Measurements from ENCODE around the gene VCPKMT.
"Not testable (repeated sequence)": the region's sequence is repeated elsewhere in the genome, so short reads cannot be mapped to it uniquely, and the experiment has no call there.

The VCPKMT gene

DNA sequence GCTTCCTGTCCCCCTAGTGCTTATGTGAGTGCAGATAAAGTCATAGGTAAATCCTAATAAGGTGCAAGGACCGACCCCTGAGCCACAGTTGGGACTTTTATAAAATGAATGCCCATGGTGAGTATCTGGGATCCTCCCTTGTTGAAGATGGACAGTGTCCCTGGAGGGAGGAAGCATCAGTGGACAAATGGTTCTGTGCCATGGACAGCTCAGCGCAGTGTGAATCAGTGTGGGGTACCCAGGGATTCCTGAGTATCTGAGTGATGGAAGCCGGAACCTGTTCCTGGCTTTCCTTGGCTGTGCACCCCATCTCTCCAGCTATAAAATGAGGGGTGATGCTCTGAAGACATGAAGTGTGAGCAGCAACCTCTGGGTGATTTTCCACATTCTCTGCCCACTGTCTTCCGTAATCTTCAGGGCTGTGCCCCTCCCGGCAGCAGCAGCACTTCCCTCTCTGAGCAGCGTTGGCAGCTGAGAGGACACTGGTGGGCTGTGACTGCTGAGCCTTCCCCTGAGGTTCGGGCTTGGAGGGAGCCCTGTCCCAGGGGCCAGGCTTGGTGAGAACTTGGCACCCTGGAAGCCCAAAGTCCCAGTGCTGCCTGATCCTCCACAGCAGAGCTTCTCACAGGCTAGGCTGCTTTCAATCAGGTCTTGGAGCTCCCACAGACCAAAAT is 25.0 kb downstream of the VCPKMT start:
- no peak for DNase-seq

DNA sequence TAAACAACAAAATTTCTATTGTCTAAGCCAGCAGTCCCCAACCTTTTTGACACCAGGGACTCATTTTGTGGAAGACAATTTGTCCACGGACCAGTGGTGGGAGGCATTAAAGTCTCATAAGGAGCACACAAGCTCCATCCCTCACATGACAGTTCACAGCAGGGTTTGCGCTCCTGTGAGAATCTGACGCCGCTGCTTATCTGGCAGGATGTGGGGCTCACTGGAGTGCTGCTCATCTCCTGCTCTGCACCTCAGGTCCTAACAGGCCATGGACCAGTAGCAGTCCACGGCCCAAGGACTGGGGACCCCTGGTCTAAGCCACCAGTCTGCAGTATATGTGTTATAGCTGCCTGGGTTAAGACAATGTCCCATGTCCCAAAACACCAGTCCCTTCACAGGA is 27.2 kb downstream of the VCPKMT start:
- peak in 1 of 5 experiments; percentile 55 for DNase-seq

DNA sequence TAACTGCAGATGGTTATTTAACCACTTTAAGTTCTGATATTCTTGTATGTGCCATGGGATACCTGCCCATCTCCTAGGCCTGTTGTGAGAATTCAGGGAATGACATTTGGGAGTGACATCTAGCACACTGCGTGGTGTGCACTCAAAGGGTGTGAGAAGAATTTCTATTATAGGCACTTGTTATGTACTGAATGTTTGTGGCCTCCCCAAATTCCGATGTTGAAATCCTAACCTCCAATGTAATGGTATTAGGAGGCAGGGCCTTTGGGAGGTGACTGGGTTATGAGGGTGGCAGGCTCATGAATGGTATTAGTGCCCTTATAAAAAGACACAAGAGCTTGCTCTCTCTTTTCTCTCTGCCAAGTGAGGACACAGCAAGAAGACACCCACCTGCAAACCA is 27.6 kb downstream of the VCPKMT start:
- no peak for DNase-seq

DNA sequence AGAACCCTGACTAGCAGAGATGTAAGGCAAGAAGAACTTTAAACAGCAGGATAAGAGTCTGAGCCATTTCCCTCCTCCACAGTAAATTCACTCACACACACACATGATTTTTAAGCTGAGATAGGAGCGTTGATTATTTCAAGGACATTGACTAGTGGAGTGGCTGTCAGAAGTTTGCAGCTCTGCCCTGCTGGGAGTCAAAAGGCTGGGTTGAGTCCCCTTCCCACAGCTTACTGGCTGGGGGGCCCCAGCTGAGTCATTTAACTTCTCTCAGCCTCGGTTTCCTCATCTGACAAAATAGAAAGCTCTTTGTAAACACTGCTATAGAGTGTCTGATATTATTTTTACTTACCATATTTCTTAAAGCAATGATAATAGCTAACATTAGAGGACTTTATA is 28.3 kb downstream of the VCPKMT start:
- no peak for DNase-seq

DNA sequence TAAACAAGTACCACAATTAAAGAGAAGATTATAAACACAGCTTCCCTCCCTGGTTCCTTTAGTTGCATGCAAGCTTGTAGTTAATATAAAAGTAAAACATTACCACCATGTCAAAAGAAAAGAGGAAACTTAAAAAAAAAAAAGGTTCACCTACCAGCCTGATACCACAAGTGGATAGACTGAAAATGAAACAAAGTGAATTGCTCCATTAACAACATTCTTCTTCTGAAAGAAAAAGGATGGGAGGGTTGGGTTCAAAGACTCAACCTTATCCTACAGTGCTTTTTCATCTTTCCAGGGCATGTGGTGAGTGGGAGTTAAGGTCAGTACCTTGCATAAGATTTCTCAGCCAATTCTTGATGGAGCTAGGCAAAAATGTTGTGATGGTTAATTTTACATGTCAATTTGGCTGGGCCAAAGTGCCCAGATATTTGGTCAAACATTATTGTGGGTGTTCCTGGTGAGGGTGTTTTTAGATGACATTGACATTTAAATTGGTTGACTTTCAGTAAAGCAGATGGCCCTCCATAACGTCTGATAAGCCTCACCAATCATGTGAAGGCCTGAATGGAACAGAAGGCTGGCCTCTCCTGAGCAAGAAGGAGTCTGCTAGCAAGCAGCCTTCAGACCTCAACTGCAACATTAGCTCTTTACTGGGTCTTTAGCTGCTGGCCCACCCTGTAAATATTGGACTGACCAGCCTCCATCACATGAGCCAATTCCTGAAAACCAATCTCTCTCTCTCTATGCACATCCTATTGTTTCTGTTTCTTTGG is 28.8 kb downstream of the VCPKMT start:
- peak in 2 of 5 experiments; percentile 47 to 73 for DNase-seq

DNA sequence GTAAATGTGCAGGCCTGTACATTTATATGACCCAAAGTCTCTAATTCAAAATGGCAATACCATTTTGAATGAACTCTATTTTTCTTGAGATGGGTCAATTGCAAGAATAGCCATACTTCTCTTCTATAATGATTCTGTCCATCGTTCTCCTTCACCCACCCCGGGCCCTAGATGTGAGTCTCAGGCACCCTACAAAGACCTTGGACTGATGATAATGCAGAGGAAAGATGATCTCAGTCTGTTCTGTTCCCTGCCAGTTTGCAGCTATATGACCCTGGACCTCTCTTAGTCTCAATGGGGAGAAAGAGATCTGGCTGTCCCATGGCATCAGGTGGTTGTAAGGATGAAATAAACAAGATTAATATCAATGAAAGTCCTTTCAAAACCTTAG is 30.1 kb downstream of the VCPKMT start:
- no peak for DNase-seq

DNA sequence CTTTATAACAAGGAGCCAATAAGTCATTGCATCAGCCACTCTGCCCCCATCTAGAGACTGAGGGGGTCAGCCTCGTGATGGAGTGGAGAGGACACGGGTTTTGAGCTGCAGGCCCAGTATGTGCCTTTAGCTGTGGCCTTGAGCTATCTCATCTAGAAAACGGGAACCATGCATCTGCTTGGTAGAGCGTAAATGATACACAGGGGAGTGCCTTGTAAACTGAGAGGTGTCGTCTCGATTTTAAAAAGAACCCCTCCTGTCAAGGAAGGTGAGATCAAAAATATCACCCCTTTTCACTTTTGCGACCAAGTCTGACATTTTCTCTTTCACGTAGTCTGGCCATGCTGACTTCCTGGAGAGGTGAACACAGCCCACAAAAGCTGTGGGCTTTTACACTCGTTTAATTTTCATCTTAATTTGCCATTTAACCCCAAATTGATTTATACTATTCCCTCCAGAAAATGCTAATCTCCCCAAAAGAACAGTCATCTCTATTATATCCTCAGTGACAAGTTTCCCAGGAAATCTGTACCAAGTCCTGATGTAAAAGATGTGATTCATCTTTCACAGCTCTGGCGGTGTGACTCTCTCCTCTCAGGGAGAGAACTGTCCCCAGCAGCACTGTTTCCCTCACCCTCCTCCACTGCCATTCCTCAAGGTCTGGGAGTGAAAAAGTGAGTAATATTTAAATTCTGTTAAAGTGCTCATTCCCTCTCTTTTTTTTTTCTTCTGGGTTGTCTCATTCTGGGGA is 30.6 kb downstream of the VCPKMT start:
- peak in 2 of 5 experiments; percentile 41 to 44 for DNase-seq

DNA sequence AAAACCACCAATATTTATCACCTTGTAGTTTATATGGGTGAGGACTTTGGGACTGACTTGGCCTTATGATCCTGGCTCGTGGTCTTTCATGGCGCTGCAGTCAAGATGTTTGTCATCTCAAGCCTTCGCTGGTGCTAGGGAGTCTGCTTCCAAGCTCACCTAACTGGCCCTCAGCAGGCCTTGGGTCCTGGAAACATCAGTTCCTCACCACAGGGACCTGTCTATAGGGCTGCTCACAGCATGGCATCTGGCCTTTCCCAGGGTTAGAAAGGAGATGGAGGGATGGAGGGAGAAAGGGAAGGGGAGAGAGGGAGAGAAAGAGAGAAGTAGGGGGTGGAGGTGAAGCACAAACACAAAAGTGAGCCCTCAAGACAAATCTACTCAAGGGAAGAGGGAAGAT is 31.7 kb downstream of the VCPKMT start:
- DNase-seq, result no peak

DNA sequence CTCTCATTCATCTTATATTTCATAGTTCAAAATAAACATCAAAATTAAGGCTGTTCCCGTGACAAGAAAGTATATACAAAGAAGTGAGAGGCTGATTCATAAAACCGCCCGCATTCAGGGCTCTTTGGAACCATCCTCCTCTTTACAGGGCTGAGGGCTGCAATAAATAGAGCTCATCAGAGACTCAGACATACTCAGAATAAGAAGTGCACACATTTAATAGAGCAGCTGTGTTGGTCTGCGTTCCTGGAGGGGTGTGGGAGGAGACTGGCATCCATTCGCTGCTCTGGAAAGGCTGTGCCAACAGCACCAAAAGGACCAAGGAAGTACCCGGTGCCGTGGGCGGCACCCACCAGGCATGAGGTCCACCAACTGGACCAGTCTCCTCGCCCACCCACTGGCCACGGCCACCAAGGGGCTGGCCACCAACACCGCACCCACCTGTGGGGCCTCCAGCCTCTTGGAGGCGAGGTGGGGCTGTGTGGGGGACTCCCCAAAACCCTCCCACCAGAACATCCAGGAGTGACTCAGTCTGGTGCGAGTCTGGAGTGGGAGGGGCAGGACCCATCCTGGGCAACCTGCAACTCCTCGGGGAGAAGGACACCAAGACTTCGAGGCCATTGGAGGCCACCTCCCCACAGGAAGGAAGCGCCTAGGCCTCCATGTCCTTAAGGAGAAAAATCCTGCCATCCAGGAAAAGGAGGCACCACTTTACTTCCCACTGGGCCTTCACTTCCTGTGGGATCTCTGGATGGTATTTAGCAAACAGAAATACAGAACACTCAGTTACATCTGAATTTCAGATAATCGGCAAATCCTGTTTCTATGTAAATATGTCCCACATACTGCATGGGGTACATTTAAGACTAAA is 32.7 kb downstream of the VCPKMT start:
- peak in 4 of 5 experiments; percentile 31 to 56 (median 49) for DNase-seq

DNA sequence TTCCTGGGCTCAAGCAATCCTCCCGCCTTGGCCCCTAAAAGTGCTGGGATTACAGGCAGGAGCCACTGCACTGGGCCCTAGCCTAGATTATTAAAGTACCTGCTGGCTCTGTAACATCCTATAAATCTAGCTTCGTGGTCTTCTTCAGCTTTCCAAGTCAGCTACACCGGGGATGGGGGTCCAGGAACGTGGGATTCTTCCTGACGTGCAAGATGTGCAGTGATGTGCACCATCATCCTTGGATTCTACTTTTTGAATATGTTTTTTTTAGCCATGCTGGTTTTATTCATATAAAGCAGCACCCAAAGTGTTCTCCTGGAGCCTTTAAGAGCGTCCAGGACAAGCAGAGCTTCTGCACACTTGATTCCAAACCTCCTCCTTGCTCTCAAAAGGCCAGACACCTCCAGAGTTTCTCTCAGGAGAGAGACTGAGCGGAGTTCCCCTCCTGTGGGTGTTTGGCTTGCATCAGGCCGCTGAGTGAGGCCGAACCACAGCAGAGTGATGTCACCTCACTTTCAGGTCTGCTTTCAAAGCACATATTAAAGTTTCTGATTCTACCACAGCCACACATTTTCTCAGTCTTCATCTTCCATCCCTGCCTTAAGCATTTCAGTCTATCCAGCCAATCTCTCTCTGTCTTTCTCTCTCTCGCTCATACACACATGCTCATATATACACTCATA is 33.4 kb downstream of the VCPKMT start:
- peak; percentile 43 to 97 (median 78) for DNase-seq

DNA sequence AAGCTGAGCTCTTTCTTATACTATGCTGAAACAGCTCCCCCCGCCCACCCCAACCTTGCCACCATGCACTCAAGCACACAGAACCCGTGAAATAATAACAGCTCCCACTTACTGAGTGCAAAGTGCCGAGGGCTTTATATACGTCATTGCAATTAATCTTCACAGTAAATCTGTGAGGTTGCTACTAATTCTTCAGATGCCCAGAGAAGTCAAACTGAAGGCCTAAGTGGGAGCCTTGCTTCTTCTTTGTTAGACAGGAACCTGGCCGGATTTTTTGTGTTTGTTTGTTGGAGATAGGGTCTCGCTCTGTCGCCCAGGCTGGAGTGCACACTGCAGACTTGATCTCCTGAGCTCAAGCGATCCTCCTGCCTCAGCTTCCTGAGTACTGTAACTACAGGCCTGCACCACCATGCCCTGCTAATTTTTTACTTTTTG is 34.0 kb downstream of the VCPKMT start:
- DNase-seq, result peak in 4 of 5 experiments; percentile 52 to 92 (median 70)

DNA sequence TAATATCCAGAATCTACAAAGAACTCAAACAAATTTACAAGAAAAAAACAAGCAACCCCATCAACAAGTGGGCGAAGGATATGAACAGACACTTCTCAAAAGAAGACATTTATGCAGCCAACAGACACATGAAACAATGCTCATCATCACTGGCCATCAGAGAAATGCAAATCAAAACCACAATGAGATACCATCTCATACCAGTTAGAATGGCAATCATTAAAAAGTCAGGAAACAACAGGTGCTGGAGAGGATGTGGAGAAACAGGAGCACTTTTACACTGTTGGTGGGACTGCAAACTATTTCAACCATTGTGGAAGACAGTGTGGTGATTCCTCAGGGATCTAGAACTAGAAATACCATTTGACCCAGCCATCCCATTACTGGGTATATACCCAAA is 37.3 kb downstream of the VCPKMT start:
- DNase-seq, result not testable (repeated sequence)

DNA sequence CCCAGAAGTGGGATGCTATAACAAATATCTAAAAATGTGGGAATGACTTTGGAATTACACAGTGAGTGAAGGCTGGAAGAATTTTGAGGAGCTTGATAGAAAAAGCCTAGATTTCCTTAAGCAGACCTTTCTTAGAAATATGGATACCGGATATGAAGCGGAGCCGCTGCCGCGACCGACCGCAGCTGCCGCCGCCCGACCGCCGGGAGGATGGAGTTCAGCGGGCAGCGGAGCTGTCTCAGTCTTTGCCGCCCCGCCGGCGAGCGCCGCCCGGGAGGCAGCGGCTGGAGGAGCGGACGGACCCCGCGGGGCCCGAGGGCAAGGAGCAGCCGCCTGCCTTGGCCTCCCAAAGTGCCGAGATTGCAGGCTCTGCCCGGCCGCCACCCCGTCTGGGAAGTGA is 42.7 kb downstream of the VCPKMT start:
- DNase-seq, result not testable (repeated sequence)

DNA sequence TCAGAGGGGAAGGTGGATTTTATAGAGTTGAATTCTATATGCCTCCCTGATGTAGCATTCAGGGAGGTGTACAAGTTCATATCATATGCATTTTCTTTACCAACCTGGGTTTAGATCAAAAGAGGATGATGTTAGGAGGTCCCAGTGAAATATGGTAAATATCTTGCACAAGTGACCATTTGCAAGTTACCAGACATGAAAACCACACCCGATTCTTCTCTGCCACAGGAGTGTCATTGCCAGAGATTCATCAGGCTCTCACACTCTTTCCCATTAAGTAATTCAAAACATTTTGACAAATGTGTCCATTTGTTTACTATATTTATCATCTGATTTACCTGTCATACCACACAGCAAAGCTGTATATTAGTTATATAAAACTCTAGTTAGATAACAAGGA is 44.0 kb downstream of the VCPKMT start:
- DNase-seq, result no peak

DNA sequence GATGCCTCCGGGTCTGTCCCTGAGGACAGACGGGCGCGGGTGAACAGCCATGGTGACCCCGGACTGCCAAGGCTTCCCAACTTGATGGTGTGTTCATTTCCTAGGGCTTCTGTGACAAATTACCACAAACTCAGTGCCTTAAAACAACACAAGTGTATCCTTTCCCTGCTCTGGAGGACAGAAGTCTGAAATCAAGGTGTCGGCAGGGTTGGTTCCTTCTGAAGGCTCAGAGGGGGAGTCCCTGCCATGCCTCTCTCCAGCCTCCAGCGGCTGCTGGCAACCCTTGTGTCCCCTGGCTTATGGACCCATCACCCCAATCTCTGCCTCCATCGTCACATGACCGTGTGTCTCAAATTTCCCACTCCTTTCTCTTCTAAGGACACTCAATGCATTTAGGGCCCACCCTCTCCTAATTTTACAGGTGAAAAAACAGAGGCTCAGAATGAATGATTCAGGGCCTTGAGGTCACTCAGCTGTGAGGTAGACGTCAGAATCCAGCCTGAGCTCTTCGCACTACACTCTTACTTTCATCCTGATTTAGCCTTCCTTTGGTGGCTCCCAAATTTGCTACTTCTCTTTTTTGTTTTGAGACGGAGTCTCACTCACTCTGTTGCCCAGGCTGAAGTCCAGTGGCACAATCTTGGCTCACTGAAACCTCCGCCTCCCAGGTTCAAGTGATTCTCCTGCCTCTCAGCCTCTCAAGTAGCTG is 45.4 kb downstream of the VCPKMT start:
- no peak for DNase-seq

DNA sequence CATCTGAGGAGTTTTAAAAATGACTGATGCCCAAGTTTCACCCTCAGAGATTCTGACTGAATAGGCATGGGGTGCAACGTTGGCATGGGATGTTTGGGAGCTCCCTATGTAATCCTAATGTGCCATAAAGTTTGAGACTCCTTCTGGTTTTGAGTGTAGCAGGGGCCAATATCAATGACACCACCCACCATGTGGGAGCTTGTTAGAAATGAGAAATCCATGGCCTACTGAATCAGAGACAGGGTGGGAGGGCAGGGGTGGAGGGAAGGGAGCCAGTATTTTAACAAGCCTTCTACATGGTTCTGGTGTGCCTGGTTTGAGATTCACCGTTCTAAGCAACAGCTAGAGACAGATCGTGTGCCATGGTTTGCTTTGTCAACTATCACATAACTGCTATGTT is 46.1 kb downstream of the VCPKMT start:
- DNase-seq, result no peak

DNA sequence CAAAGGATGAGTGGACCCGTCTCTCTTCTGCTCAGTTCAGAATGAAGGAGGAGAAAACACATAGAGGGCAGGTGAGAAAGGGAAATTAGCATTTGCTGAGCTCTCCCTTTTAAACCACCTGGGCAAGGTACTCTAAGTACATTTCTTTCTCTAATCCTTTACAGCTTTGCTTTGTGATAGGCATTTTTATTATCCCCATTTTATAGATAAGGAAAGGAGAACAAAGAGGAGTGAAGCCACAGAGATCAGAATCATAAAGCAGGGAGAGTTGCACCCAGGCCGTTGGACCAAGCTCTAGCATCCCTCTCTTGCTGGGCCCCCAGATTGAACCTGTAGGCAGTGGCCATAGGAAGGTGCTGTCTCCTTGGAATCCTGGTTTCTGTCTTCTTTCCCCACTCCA is 47.0 kb downstream of the VCPKMT start:
- no peak for DNase-seq

DNA sequence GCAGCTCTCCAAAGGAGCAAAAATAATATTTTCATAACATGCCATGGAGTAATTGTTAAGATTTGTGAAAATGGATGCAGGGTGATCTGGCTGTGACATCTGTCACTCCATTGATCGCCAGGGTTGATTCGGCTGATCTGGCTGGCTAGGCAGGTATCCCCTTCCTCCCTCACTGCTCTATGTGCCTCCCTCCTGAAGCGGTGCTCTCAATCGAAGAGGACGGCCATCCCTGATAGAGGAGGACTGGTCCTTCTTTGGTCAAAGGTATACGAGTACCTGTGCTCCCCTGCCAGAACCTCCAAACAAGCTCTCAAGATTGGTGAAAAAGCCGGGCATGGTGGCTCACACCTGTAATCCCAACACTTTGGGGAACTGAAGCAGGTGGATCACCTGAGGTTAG is 47.9 kb downstream of the VCPKMT start:
- DNase-seq, result no peak

DNA sequence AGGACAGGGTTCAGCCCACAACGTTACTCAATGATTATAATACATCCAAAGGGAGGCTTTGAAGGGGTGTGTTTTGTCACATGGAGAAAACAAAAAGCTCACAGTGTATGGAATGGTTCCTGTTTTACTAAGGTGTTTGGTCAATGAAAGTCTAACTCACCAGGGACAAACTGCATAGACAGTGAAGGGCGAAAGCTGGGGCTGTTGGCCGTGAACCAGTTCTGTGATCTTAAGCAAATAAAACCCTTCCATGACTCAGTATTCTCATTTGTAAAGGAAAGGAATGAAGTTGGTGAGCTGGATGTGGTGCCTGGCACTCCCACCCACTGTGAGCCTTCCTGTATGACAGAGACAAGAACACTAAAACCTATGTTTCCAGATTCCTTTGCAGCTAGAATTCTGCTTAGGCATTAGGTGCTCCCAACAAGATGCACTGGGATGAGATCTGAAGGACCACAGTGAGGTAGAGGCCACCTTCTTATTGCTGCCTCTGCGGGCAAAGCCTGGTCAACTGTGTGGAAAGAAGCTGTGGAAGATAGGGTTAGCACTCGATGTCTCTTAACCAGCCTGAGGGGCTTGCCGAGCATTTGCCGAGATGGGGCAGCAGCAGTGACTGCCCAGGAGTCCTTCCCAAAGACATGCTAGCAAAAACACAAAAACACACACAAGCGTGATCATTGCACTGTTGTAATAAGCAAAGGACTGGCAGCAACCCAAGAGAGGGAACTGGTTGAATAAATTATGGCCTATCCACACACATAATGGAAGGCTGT is 48.5 kb downstream of the VCPKMT start:
- no peak for DNase-seq

DNA sequence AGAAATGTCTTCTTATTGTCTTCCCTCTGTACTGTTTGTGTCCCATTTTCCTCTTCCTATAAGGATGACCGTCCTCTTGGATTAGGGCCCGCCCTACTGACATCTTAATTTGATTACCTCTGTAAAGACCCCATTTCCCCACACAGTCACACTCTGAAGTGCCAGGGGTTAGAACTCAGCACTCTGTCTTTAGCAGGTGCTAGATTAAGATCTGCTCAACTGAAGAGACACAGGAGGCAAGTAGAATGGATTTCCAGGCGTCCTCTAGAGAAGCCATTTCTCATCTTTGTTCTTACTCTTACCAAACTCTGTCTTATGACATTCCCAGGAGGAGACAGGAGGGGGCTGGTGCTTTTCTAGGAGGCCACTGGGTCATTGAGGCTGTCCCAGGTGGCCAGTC is 50.8 kb downstream of the VCPKMT start:
- DNase-seq, result peak in 1 of 5 experiments; percentile 45

All from T-helper 2 cell (primary cell).